Measurements from ENCODE around the gene ST3GAL3.

Gene ST3GAL3

DNA sequence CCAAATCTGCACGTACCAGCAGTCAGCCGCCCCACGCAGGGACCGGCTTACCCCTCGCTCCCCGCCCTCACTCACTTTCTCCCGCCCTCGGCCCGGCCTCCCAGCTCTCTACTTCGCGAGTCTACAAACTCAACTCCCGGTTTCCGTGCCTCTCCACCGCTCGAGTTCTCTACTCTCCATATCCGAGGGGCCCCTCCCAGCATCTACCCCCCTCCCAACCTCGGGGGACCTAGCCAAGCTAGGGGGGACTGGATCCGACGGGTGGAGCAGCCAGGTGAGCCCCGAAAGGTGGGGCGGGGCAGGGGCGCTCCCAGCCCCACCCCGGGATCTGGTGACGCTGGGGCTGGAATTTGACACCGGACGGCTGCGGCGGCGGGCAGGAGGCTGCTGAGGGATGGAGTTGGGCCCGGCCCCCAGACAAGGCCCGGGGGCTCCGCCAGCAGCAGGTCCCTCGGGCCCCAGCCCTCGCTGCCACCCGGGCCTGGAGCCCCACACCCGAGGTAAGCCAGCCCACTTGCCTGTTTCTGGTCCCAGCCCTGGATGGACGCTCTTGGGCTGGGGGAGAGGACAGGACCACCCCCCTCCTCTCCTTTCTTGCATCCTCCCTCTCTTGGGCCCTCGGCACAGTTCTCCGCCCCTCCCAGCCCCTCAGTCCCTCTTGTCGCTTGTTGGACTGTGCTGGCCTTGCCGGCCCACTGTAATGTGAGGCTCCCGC is 226.2 kb downstream of the ST3GAL3 start, which contains the start of gene ARTN (continued):
- no peak for TF ChIP-seq ZNF791 (tag by site-specific recombination; IDR thresholded peaks at IDR 0.05)
- TF ChIP-seq ZSCAN16 (tag by site-specific recombination; IDR thresholded peaks at IDR 0.05), result no peak
- no peak for TF ChIP-seq ZNF354C (tag by site-specific recombination; IDR thresholded peaks at IDR 0.05; ENCODE audit: borderline replicate concordance, low read depth)
- TF ChIP-seq, protein P1, sequence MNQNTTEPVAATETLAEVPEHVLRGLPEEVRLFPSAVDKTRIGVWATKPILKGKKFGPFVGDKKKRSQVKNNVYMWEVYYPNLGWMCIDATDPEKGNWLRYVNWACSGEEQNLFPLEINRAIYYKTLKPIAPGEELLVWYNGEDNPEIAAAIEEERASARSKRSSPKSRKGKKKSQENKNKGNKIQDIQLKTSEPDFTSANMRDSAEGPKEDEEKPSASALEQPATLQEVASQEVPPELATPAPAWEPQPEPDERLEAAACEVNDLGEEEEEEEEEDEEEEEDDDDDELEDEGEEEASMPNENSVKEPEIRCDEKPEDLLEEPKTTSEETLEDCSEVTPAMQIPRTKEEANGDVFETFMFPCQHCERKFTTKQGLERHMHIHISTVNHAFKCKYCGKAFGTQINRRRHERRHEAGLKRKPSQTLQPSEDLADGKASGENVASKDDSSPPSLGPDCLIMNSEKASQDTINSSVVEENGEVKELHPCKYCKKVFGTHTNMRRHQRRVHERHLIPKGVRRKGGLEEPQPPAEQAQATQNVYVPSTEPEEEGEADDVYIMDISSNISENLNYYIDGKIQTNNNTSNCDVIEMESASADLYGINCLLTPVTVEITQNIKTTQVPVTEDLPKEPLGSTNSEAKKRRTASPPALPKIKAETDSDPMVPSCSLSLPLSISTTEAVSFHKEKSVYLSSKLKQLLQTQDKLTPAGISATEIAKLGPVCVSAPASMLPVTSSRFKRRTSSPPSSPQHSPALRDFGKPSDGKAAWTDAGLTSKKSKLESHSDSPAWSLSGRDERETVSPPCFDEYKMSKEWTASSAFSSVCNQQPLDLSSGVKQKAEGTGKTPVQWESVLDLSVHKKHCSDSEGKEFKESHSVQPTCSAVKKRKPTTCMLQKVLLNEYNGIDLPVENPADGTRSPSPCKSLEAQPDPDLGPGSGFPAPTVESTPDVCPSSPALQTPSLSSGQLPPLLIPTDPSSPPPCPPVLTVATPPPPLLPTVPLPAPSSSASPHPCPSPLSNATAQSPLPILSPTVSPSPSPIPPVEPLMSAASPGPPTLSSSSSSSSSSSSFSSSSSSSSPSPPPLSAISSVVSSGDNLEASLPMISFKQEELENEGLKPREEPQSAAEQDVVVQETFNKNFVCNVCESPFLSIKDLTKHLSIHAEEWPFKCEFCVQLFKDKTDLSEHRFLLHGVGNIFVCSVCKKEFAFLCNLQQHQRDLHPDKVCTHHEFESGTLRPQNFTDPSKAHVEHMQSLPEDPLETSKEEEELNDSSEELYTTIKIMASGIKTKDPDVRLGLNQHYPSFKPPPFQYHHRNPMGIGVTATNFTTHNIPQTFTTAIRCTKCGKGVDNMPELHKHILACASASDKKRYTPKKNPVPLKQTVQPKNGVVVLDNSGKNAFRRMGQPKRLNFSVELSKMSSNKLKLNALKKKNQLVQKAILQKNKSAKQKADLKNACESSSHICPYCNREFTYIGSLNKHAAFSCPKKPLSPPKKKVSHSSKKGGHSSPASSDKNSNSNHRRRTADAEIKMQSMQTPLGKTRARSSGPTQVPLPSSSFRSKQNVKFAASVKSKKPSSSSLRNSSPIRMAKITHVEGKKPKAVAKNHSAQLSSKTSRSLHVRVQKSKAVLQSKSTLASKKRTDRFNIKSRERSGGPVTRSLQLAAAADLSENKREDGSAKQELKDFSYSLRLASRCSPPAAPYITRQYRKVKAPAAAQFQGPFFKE (tag by site-specific recombination; IDR thresholded peaks at IDR 0.05; ENCODE audit: borderline replicate concordance), result no peak
- no peak; the same call in 1 of the 2 replicates for TF ChIP-seq ZFP37 (tag by site-specific recombination; IDR thresholded peaks at IDR 0.05)
- TF ChIP-seq ZNF792 (tag by site-specific recombination; IDR thresholded peaks at IDR 0.05), result no peak
- TF ChIP-seq KLF1 (tag by site-specific recombination; IDR thresholded peaks at IDR 0.05), result peak; percentile 99
- TF ChIP-seq ZNF600 (tag by site-specific recombination; IDR thresholded peaks at IDR 0.05), result no peak; the same call in 1 of the 2 replicates
- TF ChIP-seq ZEB2 (tag by site-specific recombination; IDR thresholded peaks at IDR 0.05), result peak; percentile 77
- TF ChIP-seq ZNF660 (tag by site-specific recombination; IDR thresholded peaks at IDR 0.05), result peak; percentile 61; the same call in 1 of the 2 replicates
- peak; percentile 28; the same call in 1 of the 2 replicates for TF ChIP-seq ZNF23 (tag by site-specific recombination; IDR thresholded peaks at IDR 0.05; ENCODE audit: borderline replicate concordance)
- 0 out of 2 replicates have a peak, but pooled peaks have one; percentile 2 for TF ChIP-seq ZNF777 (tag by site-specific recombination; IDR thresholded peaks at IDR 0.05; ENCODE audit: borderline replicate concordance)
- peak; percentile 51 for TF ChIP-seq ZFHX2 (tag by site-specific recombination; conservative IDR thresholded peaks at IDR 0.05)
- TF ChIP-seq ZFP3 (tag by site-specific recombination; IDR thresholded peaks at IDR 0.05; ENCODE audit: low read depth), result no peak

DNA sequence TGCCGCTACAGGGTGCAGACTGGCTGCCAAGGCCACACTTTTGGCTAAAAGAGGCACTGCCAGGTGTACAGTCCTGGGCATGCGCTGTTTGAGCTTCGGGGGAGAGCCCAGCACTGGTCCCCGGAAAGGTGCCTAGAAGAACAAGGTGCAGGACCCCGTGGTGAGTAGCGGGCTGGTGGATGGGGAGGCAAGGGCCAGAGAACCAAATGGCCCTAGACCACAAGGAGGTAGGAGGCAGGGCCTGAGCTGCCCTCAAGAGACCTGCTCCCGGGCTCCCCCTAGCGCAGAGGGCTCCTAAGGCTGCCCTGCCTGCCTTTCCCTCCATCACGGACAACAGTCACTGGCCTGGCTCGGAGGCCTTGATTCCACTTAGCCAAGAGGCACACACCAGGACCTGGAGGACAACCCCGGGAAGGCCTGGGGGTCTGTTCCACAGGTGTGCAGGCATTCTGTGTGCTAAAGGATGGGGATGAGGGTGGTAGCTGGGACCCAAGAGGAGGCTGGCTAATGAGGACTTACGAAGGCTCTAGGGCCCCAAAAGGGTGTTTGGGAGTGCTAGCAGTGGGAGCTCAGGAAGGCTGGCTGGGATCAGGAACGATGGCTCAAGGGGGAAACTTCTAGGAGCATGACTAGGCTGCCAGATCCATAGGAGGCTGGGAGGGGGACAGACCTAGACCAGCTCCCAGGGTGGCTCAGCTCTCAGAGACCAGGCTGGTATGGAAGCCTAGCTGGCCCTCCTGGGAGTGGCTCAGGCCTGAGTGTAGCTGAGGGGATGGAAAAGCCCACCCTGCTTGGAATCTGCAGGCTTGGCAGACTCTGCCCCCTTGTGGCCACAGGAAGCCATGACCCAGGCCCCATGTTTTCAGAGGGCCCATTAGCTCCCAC is 227.0 kb downstream of the ST3GAL3 start:
- peaks cover 3% of the 10 kb centered on the region; the same call in 1 of the 2 replicates for H3K4me1 ChIP-seq (ENCODE audit: control insufficient read depth, insufficient read depth, low read length)
- H3K9me3 ChIP-seq (ENCODE audit: control insufficient read depth, insufficient read depth, low read depth, low read length), result no peaks in the 10 kb centered on the region
- ChIA-PET CTCF (interaction anchor here (0.6 to 12.4 kb wide), 90 partner anchors 9 to 719 kb away, joined by 3 to 555 read pairs (median 4); partner anchors contain the start of genes DPH2, IPO13, KDM4A and SLC6A9), POLR2A (interaction anchor here (1.0 to 1.5 kb wide), 6 partner anchors 12 to 284 kb away, joined by 4 to 17 read pairs (median 6); partner anchors contain the start of genes IPO13 and KDM4A)
- no peak overlapping the region for H3K4me3 ChIP-seq (ENCODE audit: low read depth, low read length)
- peak overlapping the region; percentile 7; the same call in 1 of the 2 replicates for H3K27ac ChIP-seq (ENCODE audit: extremely low read depth, low read depth, low read length)
- peaks cover 0 to 9% of the 10 kb centered on the region in 2 experiments; a peak in 1 of 3 replicates for H3K36me3 ChIP-seq (ENCODE audit: control insufficient read depth in 2 of 2, insufficient read depth in 1 of 2, low read length in 2 of 2)
- TF ChIP-seq ZNF146 (tag by site-specific recombination; IDR thresholded peaks at IDR 0.05) (no peak), ZNF768 (tag by site-specific recombination; IDR thresholded peaks at IDR 0.05) (no peak), ZNF174 (tag by site-specific recombination; IDR thresholded peaks at IDR 0.05) (no peak), ZNF610 (tag by site-specific recombination; IDR thresholded peaks at IDR 0.05; ENCODE audit: borderline replicate concordance) (no peak), ZNF747 (tag by site-specific recombination; IDR thresholded peaks at IDR 0.05) (no peak)
- TF ChIP-seq, protein P2, sequence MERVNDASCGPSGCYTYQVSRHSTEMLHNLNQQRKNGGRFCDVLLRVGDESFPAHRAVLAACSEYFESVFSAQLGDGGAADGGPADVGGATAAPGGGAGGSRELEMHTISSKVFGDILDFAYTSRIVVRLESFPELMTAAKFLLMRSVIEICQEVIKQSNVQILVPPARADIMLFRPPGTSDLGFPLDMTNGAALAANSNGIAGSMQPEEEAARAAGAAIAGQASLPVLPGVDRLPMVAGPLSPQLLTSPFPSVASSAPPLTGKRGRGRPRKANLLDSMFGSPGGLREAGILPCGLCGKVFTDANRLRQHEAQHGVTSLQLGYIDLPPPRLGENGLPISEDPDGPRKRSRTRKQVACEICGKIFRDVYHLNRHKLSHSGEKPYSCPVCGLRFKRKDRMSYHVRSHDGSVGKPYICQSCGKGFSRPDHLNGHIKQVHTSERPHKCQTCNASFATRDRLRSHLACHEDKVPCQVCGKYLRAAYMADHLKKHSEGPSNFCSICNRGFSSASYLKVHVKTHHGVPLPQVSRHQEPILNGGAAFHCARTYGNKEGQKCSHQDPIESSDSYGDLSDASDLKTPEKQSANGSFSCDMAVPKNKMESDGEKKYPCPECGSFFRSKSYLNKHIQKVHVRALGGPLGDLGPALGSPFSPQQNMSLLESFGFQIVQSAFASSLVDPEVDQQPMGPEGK (tag by site-specific recombination; IDR thresholded peaks at IDR 0.05), result peak; percentile 28
- TF ChIP-seq, protein P1 (tag by site-specific recombination; IDR thresholded peaks at IDR 0.05; ENCODE audit: borderline replicate concordance), result no peak
